Hematopoietic multipotent progenitor cell treated with erythropoietin and hydrocortisone succinate and interleukin-3 and kit ligand, for 4 days (in vitro differentiated cells): ENCODE results near the gene SATB2.

Experiments
- DNase-seq: peaks from one replicate; pipeline ENCODE4 v3.0.0-alpha.2; 2015

SATB2 gene

GRCh38 chr2:199457147-199458008, at the start of gene SATB2:
Gene SATB2, minus strand, starts transcription at chr2:199457939. Its CDS starts 1,902 bp downstream, at chr2:199456037.
- peak; percentile 49 for DNase-seq

- DNase-seq: no peak
These were observed 48.1 kb upstream of the SATB2 start for GRCh38 chr2:199505755-199506403.

- DNase-seq: no peak
These were observed 45.4 kb upstream of the SATB2 start for GRCh38 chr2:199503148-199503547.

- DNase-seq: no peak
These were observed 41.3 kb upstream of the SATB2 start for GRCh38 chr2:199499005-199499404.

GRCh38 chr2:199495147-199495546, 37.4 kb upstream of the SATB2 start:
- DNase-seq: no peak

GRCh38 chr2:199490049-199490448, 32.3 kb upstream of the SATB2 start:
- no peak for DNase-seq

- peak; percentile 77 for DNase-seq
These were observed 31.1 kb upstream of the SATB2 start for GRCh38 chr2:199488772-199489400.

GRCh38 chr2:199485732-199486335, 28.1 kb upstream of the SATB2 start:
- peak; percentile 75 for DNase-seq

GRCh38 chr2:199484927-199485326, 27.2 kb upstream of the SATB2 start:
- DNase-seq: no peak

- no peak for DNase-seq
These were observed 23.2 kb upstream of the SATB2 start for GRCh38 chr2:199480966-199481365.

- no peak for DNase-seq
These were observed 19.6 kb upstream of the SATB2 start for GRCh38 chr2:199477277-199477834.

- peak; percentile 78 for DNase-seq
These were observed 13.8 kb upstream of the SATB2 start for GRCh38 chr2:199471443-199472057.

GRCh38 chr2:199470672-199471442, 13.1 kb upstream of the SATB2 start:
- DNase-seq: no peak

- DNase-seq: no peak
These were observed 12.6 kb upstream of the SATB2 start for GRCh38 chr2:199470361-199470671.

- DNase-seq: no peak
These were observed 12.0 kb upstream of the SATB2 start for GRCh38 chr2:199469514-199470360.

GRCh38 chr2:199468561-199469513, 11.1 kb upstream of the SATB2 start:
- DNase-seq: no peak

GRCh38 chr2:199467066-199467822, 9.5 kb upstream of the SATB2 start:
- no peak for DNase-seq

GRCh38 chr2:199466692-199467065, 8.9 kb upstream of the SATB2 start:
- no peak for DNase-seq
